Measurements from ENCODE around the gene PI4KA.

GRCh38 chr22:20729194-20729593, 129.4 kb downstream of the PI4KA start:
- TF ChIP-seq CTCF (IDR thresholded peaks at IDR 0.05) (no peak), REST (IDR thresholded peaks at IDR 0.05; ENCODE audit: insufficient read depth in 1 of 2, low read depth in 2 of 2, low read length in 1 of 2) (no peak), POLR2AphosphoS5 (IDR thresholded peaks at IDR 0.05; ENCODE audit: low read depth, low read length) (no peak), SIN3A (IDR thresholded peaks at IDR 0.05; ENCODE audit: borderline replicate concordance, insufficient read depth, low read depth, low read length) (no peak)
